ENCODE data around the gene C1QTNF1.

The C1QTNF1 gene

GRCh38 chr17:79079421-79080200, 55.6 kb downstream of the C1QTNF1 start:
- no peak for DNase-seq (ENCODE audit: low read depth in 2 of 2)

GRCh38 chr17:79080349-79080748, 56.4 kb downstream of the C1QTNF1 start:
- DNase-seq (ENCODE audit: low read depth in 2 of 2): no peak

GRCh38 chr17:79080761-79081290, 56.9 kb downstream of the C1QTNF1 start:
- no peak for DNase-seq (ENCODE audit: low read depth in 2 of 2)

- DNase-seq (ENCODE audit: low read depth in 2 of 2): no peak
These were observed 57.8 kb downstream of the C1QTNF1 start for GRCh38 chr17:79081571-79082276.

- DNase-seq (ENCODE audit: low read depth in 2 of 2): peak in 1 of 2 donors; percentile 25
These were observed 58.6 kb downstream of the C1QTNF1 start for GRCh38 chr17:79082311-79083190.

GRCh38 chr17:79083191-79083971, 59.4 kb downstream of the C1QTNF1 start:
- DNase-seq (ENCODE audit: low read depth in 2 of 2): no peak

GRCh38 chr17:79084291-79085153, 60.6 kb downstream of the C1QTNF1 start:
- no peak for DNase-seq (ENCODE audit: low read depth in 2 of 2)

GRCh38 chr17:79085154-79085920, 61.4 kb downstream of the C1QTNF1 start:
- DNase-seq (ENCODE audit: low read depth in 2 of 2): no peak

- DNase-seq (ENCODE audit: low read depth in 2 of 2): no peak
These were observed 62.1 kb downstream of the C1QTNF1 start for GRCh38 chr17:79085921-79086551.

GRCh38 chr17:79086609-79087427, 62.8 kb downstream of the C1QTNF1 start:
- no peak for DNase-seq (ENCODE audit: low read depth in 2 of 2)

GRCh38 chr17:79087428-79088143, 63.6 kb downstream of the C1QTNF1 start:
- DNase-seq (ENCODE audit: low read depth in 2 of 2): peak; percentile 33 to 61

- DNase-seq (ENCODE audit: low read depth in 2 of 2): no peak
These were observed 64.5 kb downstream of the C1QTNF1 start for GRCh38 chr17:79088247-79088996.

GRCh38 chr17:79088997-79089328, 65.0 kb downstream of the C1QTNF1 start:
- no peak for DNase-seq (ENCODE audit: low read depth in 2 of 2)

- DNase-seq (ENCODE audit: low read depth in 2 of 2): no peak
These were observed 65.9 kb downstream of the C1QTNF1 start for GRCh38 chr17:79089720-79090442.

GRCh38 chr17:79090443-79091225, 66.7 kb downstream of the C1QTNF1 start:
- DNase-seq (ENCODE audit: low read depth in 2 of 2): no peak
